Measurements from ENCODE around the gene LTB4R2.

- TF ChIP-seq EZH2 (IDR thresholded peaks at IDR 0.05; ENCODE audit: insufficient read depth, low read length), result no peak
- no peak for TF ChIP-seq CTCF (IDR thresholded peaks at IDR 0.05; ENCODE audit: insufficient read depth, low read depth, low read length)
These were observed 51.4 kb downstream of the LTB4R2 start for GRCh38 chr14:24361326-24361725.

All from astrocyte (in vitro differentiated cells and primary cell).